ENCODE results near the gene SLC34A1.
"Not testable (repeated sequence)": the region's sequence is repeated elsewhere in the genome, so short reads cannot be mapped to it uniquely, and the experiment has no call there.

SLC34A1 gene

DNA sequence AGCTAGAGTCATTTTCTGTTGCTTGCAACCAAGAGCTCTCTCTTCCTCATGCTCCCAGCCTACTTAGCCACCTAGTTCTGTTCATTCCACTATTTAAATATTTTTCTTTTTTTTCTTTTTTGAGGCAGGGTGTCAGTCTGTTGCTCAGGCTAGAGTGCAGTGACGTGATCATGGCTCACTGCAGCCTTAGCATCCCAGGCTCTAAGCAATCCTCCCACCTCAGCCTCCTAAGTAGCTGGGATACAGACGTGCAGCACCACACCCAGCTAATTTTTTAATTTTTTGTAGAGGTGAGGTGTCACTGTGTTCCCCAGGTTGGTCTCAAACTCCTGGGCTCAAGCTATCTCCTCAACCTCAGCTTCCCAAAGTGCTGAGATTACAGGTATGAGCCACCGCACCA is 30.2 kb downstream of the SLC34A1 start:
- no peak for DNase-seq

DNA sequence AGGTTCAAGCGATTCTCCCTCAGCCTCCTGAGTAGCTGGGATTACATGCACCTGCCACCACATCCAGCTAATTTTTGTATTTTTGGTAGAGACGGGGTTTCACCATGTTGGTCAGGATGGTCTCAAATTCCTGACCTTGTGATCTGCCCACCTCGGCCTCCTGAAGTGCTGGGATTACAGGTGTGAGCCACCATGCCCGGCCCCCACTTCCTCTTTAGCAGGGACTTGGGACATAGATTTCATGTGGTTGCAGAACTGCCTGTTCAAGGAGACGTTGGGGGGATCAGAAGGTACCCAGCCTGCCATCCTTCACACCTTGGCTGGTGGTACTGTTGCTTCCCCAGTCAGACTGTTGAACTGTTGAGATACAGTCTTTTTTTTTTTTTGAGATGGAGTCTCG is 32.8 kb downstream of the SLC34A1 start:
- not testable (repeated sequence) for DNase-seq

DNA sequence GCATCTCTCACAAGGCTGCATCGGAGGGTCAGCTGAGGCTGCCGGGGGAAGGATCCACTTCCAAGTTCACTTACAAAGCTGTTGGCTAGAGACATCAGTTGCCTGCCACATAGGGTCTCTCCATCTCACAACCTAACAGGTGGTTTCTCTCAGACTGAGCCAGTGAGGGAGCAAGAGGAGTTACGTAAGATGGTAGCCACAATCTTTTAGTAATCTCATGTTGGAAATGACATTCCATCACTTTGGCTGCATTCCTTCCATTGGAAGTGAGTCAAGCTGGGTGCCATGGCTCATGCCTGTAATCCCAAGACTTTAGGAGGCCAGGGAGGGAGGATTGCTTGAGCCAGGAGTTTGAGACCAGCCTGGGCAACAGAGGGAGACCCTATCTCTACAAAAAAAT is 34.8 kb downstream of the SLC34A1 start:
- no peak for DNase-seq

- DNase-seq: not testable (repeated sequence)
Measured at GRCh38 chr5:177420472-177420871, 36.2 kb downstream of the SLC34A1 start.

- no peak for DNase-seq
Measured at GRCh38 chr5:177421062-177421798, 37.0 kb downstream of the SLC34A1 start.

DNA sequence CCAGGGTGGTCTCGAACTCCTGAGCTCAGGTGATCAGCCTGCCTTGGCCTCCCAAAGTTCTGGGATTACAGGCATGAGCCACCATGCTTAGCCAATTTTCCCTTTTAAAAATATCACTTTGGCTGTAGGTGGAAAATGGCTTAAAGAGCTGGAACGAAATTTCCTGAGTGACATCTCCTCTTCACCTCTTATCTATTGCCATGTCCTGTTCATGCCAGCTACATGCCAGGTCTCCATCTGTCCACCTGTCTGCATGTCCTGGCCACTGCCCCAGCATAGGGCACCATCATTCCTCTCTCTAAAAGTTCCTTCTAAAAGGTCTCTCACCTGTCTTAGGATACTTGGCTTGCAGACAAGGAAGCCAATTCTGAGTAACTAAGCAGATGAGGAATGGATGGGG is 39.4 kb downstream of the SLC34A1 start:
- no peak for DNase-seq

- no peak for DNase-seq
Measured at GRCh38 chr5:177425196-177425800, 41.1 kb downstream of the SLC34A1 start.

DNA sequence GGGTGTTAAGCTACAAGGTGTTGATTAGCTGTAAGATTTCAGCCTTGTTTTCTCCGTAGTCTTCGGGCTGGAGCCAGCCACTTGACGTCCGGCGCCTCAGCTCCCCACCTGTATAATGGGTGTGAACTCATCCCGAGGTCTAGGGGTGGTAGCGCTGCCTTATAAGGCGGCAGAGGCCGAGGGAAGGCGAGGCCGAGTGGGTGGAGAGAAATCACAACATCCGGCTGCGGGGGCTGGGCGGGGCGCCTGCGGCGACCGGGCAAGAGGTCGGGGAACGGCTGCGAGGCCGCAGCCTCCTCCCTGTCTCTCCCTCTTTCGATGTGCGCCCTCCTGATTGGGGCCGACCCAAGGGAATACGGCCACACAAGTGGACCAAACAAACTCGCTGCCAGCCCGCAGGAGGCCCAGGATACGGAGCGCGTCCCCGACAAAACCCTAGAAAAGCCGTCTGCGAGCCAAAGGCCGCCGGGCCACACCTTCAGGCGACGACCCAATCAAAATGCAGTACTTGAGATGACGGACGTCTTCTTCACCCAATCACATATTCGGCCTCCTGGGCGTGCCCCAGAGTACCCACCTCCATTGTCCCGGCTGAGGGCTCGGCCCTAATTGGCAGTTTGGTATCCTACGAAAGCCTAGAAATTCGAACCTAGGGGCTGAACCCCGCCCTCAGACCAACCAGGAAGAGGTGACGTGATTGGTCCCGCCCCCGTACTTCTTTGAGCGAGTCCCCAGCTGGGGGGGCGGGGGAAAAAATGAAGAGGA is 41.7 kb downstream of the SLC34A1 start:
- peak; percentile 100 for DNase-seq

DNA sequence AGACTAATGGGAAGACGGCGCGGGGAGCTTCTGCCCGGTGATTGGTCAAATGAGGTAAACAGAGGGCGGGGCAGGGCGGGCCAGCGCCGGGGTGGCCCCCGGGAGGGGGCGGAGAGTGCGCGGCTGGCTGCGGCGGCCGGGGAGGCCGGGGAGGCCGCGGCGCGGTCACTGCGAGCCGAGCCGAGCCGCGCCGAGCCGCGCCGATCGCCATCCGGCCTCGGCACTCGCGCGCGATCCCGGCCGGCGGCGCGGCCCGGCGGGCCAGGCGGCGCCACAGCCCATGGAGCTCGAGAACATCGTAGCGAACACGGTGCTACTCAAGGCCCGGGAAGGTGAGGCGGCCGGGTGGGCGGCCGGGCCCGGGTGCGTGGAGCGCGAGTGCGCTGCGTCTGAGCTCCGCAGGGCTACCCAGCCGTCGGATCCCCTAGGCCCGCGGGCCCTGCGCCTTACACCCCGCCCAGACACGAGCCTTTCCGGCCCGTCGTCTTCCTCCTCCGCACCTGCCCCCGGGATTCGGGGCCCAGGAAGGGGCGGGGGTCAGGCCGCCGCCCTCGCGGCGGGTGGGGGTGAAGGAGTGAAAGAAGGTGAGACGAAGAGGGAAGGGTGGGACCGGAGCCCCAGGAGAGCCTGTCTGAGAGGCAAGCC is 42.5 kb downstream of the SLC34A1 start, which contains the start of gene GRK6:
Gene GRK6, plus strand, starts transcription at position 111 of the 645 bp plus-strand sequence. Its CDS starts 170 bp downstream, at position 281.
- DNase-seq: peak; percentile 20 to 39

GRCh38 chr5:177427211-177427822 is 43.1 kb downstream of the SLC34A1 start:
- DNase-seq: no peak

- DNase-seq: no peak
Measured at GRCh38 chr5:177427919-177428573, 43.8 kb downstream of the SLC34A1 start.

DNA sequence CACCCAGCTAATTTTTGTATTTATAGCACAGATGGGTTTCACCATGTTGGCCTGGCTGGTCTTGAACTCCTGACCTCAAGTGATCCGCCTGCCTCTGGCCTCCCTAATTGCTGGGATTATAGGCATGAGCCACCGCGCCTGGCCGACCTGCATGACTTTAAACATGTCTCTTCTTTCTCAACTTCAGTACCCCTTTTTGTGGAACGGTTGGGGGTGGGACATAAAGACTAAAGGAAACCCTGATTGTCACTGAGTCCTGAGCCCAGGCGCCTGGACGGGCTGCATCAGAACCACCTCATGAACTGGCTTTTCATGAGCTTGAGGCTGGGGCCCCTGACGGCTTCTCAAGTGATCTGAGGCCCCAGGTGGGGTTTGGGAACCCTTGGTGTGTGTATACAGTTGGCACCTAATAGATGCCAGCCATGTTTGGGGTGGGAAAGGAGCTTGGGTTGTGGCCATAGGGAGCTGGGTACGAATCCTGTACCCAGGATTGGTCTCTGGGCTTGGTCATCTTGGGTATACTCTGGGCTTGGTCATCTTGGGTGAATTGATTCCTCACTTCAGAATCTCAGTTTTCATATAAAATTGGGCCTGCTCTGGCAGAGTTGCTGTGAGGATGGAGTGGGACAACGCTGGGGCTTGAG is 44.5 kb downstream of the SLC34A1 start:
- no peak for DNase-seq

DNA sequence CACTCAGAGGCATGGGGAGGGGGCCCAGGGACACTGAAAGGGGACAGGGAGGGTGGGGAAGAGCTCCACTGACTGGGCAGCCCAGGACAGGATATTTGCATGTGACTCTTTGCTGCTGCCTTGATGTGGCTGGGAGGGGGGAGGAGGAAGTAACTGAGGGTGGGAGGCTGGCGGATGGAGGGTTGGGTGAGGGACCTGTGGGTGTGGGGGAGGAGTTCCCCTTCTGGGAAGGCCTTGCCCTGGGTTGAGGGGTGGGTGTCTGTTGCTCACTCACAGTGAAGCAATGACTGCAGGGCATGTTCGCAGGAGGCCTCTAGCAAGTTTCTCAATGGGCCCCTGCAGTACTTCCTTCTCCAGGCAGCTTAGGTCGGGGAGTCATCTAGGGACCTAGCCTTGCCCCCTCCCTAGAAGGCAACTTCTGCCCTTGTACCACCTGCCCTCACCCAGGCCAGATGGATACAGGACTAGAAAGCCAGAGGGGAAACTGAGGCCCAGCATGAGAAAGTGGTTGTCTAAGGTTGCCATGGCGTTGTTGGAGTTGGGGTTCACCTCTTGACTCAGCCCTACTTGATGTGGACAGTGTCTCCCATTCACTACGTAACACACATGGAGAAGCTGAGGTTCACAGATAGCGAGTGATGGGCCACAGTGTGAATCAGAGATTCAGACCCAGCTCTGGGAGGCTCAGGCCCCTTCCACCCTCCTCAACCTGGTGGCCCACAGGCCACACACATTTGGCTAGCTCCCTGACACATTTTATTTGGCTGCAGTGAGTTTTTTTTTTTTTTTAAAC is 45.2 kb downstream of the SLC34A1 start:
- DNase-seq: no peak

DNA sequence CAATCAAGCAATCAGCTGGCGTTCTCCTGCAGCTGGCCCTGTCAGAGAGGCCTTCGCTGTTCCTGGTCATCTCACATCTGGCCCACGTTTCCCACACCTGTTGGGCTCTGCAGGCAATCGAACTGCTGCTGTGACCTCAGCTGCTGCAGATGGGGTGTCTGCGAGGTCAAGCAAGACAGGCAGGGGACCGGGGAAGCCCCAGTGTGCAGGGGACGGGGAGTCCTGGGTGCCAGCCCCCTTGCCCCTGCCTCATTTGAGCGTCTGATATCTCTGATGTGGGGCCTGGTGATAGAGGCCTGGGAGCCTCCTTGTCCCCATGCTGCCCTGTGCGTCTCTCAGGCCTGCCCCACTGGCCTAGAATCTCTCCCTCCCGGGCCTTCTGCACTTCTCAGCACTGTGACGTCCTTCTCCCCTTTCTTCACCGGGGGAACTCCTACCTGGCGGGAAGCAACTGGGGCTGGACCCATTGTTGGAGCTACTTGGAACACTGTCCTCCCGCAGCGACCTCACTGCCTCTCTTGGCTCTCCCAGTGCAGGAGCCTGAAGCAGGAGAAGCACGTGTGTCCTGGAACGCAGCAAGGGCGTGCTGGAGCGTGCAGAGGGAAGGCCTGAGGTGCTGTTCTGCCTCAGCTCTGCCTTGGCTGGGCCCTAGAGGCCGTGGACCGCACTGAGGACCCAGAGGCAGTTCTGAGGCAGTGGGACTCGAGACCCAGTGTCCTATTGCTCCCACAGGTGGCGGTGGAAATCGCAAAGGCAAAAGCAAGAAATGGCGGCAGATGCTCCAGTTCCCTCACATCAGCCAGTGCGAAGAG is 46.1 kb downstream of the SLC34A1 start:
- DNase-seq: no peak

DNA sequence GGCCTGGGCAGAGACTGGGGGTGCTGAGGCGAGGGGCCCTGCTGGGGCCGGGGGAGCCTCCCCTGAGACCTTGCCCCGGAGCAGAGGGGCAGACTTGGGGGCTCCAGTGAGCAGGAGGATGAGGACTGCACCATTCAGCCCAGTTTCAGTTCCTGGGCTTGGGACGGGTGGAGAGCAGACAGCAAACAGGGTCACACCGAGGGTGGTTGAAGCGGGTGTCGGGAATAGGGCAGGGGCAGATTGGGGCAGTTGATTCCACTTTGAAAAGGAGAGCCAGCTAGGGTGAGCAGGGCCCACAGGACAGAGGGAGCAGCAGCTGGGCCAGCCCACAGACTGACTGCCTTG is 46.7 kb downstream of the SLC34A1 start:
- DNase-seq: no peak

- DNase-seq: no peak
Measured at GRCh38 chr5:177431317-177432142, 47.3 kb downstream of the SLC34A1 start.

DNA sequence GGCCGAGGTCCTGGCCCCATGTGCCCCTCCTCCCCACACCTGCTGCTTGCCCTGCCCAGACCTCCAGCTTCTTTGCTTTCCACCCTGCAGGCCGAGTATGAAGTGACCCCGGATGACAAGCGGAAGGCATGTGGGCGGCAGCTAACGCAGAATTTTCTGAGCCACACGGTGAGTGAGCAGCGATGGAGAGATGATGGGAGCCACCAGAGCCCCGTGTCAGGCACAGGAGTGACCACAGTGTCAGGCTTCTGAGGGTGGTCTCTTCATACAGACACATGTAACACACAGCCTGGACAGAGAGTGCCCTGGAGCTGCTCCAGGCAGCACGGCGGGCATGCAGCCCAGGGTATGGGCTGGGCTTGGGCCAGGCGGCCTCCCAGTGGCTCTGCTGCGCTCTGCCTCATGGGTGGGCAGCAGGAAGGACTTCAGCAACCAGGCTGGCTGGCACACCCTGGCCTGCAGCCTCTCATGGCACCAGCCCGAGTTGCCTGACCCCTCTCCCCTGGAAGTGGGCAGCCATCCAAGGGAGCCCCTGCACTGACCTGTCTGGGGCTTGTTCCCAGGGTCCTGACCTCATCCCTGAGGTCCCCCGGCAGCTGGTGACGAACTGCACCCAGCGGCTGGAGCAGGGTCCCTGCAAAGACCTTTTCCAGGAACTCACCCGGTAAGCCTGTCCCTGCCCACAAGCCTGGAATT is 48.1 kb downstream of the SLC34A1 start:
- no peak for DNase-seq

- DNase-seq: no peak
Measured at GRCh38 chr5:177432839-177433657, 48.8 kb downstream of the SLC34A1 start.

All from NCI-H524 (cell line).